Prostate gland (tissue), 2 donors: ENCODE results near the gene CSAG3.
"Not testable (repeated sequence)": the region's sequence is repeated elsewhere in the genome, so short reads cannot be mapped to it uniquely, and the experiment has no call there.

Experiments used
- POLR2A ChIP-seq: fragments of 450-650 bp; IDR thresholded peaks from one replicate; pipeline ENCODE4 v1.6.1; 2016; ENCODE audit warnings: antibody characterized with exemption, mild to moderate bottlenecking
- POLR2AphosphoS5 ChIP-seq: sonication (generic); formaldehyde crosslinking; IDR thresholded peaks from one replicate; pipeline ENCODE4 v1.6.1; 2017; ENCODE audit warnings: antibody characterized with exemption
- TF ChIP-seq, protein P1 (sequence below), 4 experiments: fragments of 200-600 bp in 2 of 4; fragments of 450-650 bp in 2 of 4; sonication (generic) in 2 of 4; IDR thresholded peaks; 1 replicate in 3 of 4; 2 replicates in 1 of 4; pipeline ENCODE4 v1.5.1; 2016 to 2019; ENCODE audit warnings: antibody characterized with exemption in 4 of 4, mild to moderate bottlenecking in 2 of 4, moderate library complexity in 2 of 4

- TF ChIP-seq, protein P1, sequence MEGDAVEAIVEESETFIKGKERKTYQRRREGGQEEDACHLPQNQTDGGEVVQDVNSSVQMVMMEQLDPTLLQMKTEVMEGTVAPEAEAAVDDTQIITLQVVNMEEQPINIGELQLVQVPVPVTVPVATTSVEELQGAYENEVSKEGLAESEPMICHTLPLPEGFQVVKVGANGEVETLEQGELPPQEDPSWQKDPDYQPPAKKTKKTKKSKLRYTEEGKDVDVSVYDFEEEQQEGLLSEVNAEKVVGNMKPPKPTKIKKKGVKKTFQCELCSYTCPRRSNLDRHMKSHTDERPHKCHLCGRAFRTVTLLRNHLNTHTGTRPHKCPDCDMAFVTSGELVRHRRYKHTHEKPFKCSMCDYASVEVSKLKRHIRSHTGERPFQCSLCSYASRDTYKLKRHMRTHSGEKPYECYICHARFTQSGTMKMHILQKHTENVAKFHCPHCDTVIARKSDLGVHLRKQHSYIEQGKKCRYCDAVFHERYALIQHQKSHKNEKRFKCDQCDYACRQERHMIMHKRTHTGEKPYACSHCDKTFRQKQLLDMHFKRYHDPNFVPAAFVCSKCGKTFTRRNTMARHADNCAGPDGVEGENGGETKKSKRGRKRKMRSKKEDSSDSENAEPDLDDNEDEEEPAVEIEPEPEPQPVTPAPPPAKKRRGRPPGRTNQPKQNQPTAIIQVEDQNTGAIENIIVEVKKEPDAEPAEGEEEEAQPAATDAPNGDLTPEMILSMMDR (IDR thresholded peaks at IDR 0.05), result not testable (repeated sequence)
- not testable (repeated sequence) for TF ChIP-seq POLR2A, POLR2AphosphoS5
Observed at GRCh38 chrX:152759544-152759943, 526 bp downstream of the CSAG3 start.
